ENCODE measurements around the gene PSENEN. TPM values are rescaled to one million over a fixed set of nuclear protein-coding genes. Genes with fewer than 3 reads are reported as not detected.
A peak's percentile ranks its signal among the peaks of the same experiment; 100 is the strongest.

The PSENEN gene
- total and polyA plus RNA-seq, 9 of the 15 experiments (the other 6 are each of a cell fraction or from before 2014, with no cell fraction given), result 34.5 to 299 (median 61.1) TPM

- TF ChIP-seq ZBTB7A (IDR thresholded peaks at IDR 0.05; ENCODE audit: borderline replicate concordance, control insufficient read depth, low read depth, low read length) (peak; percentile 16; the same call in 1 of the 2 replicates), HMGN3 (IDR thresholded peaks at IDR 0.05; ENCODE audit: borderline replicate concordance, extremely low read depth, insufficient read length, low read depth, low read length) (no peak), CSDE1 (IDR thresholded peaks at IDR 0.05) (no peak), HMGXB4 (CRISPR knock-in tag; IDR thresholded peaks at IDR 0.05) (no peak), NCOA2 (IDR thresholded peaks at IDR 0.05; ENCODE audit: partially characterized antibody in 2 of 2) (no peak), JUNB (CRISPR knock-in tag; conservative IDR thresholded peaks at IDR 0.05) (no peak), ASH1L (IDR thresholded peaks at IDR 0.05; ENCODE audit: borderline replicate concordance, low read depth, partially characterized antibody) (peak; percentile 99), ZNF830 (CRISPR knock-in tag; IDR thresholded peaks at IDR 0.05) (no peak), SRF (CRISPR knock-in tag; IDR thresholded peaks at IDR 0.05) (no peak), ZBTB17 (CRISPR knock-in tag; IDR thresholded peaks at IDR 0.05) (no peak), ZNF696 (CRISPR knock-in tag; conservative IDR thresholded peaks at IDR 0.05) (no peak), RUNX1 (IDR thresholded peaks at IDR 0.05; ENCODE audit: low read depth) (no peak), PCBP1 (IDR thresholded peaks at IDR 0.05; ENCODE audit: low read depth, low read length, poor library complexity, severe bottlenecking) (peak; percentile 42), ZNF197 (CRISPR knock-in tag; IDR thresholded peaks at IDR 0.05; ENCODE audit: low read depth) (no peak), ZC3H4 (CRISPR knock-in tag; IDR thresholded peaks at IDR 0.05; ENCODE audit: borderline replicate concordance) (no peak), CCAR2 (IDR thresholded peaks at IDR 0.05; ENCODE audit: low read depth, low read length) (no peak), ZNF354B (CRISPR knock-in tag; IDR thresholded peaks at IDR 0.05) (no peak), BDP1 (IDR thresholded peaks at IDR 0.05; ENCODE audit: insufficient read depth, insufficient read length) (no peak), POLR2A (conservative IDR thresholded peaks at IDR 0.05) (no peak)
- TF ChIP-seq, protein P1, sequence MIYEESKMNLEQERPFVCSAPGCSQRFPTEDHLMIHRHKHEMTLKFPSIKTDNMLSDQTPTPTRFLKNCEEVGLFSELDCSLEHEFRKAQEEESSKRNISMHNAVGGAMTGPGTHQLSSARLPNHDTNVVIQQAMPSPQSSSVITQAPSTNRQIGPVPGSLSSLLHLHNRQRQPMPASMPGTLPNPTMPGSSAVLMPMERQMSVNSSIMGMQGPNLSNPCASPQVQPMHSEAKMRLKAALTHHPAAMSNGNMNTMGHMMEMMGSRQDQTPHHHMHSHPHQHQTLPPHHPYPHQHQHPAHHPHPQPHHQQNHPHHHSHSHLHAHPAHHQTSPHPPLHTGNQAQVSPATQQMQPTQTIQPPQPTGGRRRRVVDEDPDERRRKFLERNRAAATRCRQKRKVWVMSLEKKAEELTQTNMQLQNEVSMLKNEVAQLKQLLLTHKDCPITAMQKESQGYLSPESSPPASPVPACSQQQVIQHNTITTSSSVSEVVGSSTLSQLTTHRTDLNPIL (CRISPR knock-in tag; IDR thresholded peaks at IDR 0.05), result no peak
- TF ChIP-seq, protein P2, sequence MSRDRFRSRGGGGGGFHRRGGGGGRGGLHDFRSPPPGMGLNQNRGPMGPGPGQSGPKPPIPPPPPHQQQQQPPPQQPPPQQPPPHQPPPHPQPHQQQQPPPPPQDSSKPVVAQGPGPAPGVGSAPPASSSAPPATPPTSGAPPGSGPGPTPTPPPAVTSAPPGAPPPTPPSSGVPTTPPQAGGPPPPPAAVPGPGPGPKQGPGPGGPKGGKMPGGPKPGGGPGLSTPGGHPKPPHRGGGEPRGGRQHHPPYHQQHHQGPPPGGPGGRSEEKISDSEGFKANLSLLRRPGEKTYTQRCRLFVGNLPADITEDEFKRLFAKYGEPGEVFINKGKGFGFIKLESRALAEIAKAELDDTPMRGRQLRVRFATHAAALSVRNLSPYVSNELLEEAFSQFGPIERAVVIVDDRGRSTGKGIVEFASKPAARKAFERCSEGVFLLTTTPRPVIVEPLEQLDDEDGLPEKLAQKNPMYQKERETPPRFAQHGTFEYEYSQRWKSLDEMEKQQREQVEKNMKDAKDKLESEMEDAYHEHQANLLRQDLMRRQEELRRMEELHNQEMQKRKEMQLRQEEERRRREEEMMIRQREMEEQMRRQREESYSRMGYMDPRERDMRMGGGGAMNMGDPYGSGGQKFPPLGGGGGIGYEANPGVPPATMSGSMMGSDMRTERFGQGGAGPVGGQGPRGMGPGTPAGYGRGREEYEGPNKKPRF (IDR thresholded peaks at IDR 0.05; ENCODE audit: low read depth, low read length), result no peak
- TF ChIP-seq, protein P3, sequence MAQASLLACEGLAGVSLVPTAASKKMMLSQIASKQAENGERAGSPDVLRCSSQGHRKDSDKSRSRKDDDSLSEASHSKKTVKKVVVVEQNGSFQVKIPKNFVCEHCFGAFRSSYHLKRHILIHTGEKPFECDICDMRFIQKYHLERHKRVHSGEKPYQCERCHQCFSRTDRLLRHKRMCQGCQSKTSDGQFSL (CRISPR knock-in tag; IDR thresholded peaks at IDR 0.05), result no peak
- TF ChIP-seq, protein P3 (tag; IDR thresholded peaks at IDR 0.05), result no peak
These were observed 43.0 kb upstream of the PSENEN start (continued) for GRCh38 chr19:35702223-35703012.
